Tibial nerve (tissue), 4 donors: ENCODE data around the gene SLC4A1AP. TPM values are rescaled to one million over a fixed set of nuclear protein-coding genes. Genes with fewer than 3 reads are reported as not detected.

ENCODE experiments used
- DNase-seq, 2 donors: peaks; one replicate each; pipeline ENCODE4 v3.0.0-alpha.2; 2019; ENCODE audit warnings: low spot score in 2 of 2
- H3K27ac ChIP-seq, 4 donors: fragments of 200-600 bp; sonication (generic) in 3 of 4; one replicate each; pipeline ENCODE4 v1.5.1; 2017 to 2019; ENCODE audit warnings: mild to moderate bottlenecking in 1 of 4
- H3K27me3 ChIP-seq, 2 donors: fragments of 200-600 bp; sonication (generic) in 1 of 2; one replicate each; pipeline versions ENCODE4 v1.5.1 to v1.6.0; 2017 to 2019
- H3K36me3 ChIP-seq, 3 donors: fragments of 200-600 bp; sonication (generic); one replicate each; pipeline ENCODE4 v1.5.1; 2018 to 2019
- H3K4me1 ChIP-seq, 4 donors: fragments of 200-600 bp; sonication (generic) in 3 of 4; one replicate each; pipeline ENCODE4 v1.5.1; 2017 to 2019
- H3K4me3 ChIP-seq, 4 donors: fragments of 200-600 bp; sonication (generic) in 3 of 4; one replicate each; pipeline ENCODE4 v1.5.1; 2017 to 2019; ENCODE audit warnings: mild to moderate bottlenecking in 1 of 4, moderate library complexity in 1 of 4
- H3K9me3 ChIP-seq, 4 donors: fragments of 200-600 bp; sonication (generic) in 3 of 4; one replicate each; pipeline ENCODE4 v1.5.1; 2017 to 2019
- CTCF ChIP-seq, 5 experiments: fragments of 200-600 bp in 3 of 5; fragments of 450-650 bp in 2 of 5; sonication (generic) in 3 of 5; IDR thresholded peaks; one replicate each; pipeline ENCODE4 v1.5.1; 2016 to 2019; ENCODE audit warnings: antibody characterized with exemption in 5 of 5, mild to moderate bottlenecking in 3 of 5, moderate library complexity in 2 of 5
- EP300 ChIP-seq, 2 donors: sonication (generic); formaldehyde crosslinking; IDR thresholded peaks; one replicate each; pipeline ENCODE4 v1.6.1; 2017; ENCODE audit warnings: antibody characterized with exemption in 2 of 2, mild to moderate bottlenecking in 1 of 2
- POLR2A ChIP-seq, 2 donors: fragments of 450-650 bp; IDR thresholded peaks; one replicate each; pipeline ENCODE4 v1.6.1; 2017; ENCODE audit warnings: antibody characterized with exemption in 2 of 2, mild to moderate bottlenecking in 2 of 2, moderate library complexity in 2 of 2
- WGBS, 2 donors: methylation state at CpG; one replicate each; pipeline ENCODE4 v1.1.5; 2018; 5-methylcytosine and 5-hydroxymethylcytosine counted together
- total RNA-seq, 4 donors: library from RNA; depleted of rRNA; stranded (reverse); fragments of >200 nt; gene quantifications; one replicate each; pipeline ENCODE4 v1.1.0, GENCODE V29; 2016

SLC4A1AP gene
- total RNA-seq, 4 donors from 2014 or later = 22.9 to 31.2 (median 28.6) TPM

DNA sequence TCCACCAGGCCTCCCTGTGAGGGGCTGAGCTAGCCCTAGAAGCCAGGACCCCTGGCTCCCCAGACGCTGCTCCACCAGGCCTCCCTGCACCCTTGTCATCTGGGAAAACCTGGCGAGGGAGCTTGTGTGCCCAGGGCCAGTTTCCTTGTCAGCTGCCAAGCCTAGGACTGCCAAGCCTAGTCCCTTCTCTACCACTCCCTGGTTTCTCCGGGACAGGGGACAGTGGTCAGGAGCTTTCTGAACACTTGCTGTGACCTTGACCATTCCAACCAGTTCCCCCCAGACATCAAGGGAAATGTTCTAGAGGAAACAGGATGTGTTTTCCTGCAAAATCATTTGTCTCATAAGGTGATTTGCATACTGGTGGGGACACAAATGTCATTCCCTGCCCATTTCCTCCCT lies 66.6 kb downstream of the SLC4A1AP start:
- WGBS, 2 donors = 85% methylated on average over 3 of the region's 3 CpGs; no CpG with 5 or more reads in 1 of the 2 donors
- H3K9me3 ChIP-seq = no peaks in the 10 kb centered on the region

DNA sequence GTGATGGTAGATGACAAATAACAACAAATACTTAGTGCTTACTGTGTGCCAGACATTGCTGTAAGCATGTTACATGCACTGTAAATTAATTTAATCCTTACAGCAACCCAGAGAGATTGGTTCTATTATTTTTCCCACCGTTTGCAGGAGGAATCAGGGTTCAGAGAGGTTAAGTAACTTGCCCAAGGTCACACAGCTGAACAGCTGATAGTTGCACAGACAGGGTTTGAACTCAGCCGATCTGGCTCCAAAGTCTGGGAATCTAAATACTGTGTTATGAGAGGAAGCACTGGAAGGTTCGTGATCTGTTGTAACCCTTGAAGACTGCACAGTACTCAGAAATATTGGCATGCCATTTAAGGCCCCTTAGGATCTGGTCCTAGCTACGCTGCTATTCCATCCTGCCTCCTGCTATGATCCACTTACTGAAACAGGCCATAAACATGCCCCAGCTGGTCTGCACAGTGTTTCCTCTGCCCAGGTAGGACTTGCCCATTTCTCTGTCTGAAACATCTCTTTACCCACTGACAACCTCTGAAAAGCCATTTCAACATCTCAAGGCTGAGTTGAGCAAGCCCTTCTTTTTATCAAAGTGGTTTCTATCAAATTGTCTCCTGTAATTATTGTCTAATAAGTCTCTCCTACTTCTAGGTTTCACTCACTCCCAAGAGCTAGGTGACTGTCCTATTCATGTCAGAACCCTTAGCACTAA lies 67.4 kb downstream of the SLC4A1AP start:
- Histone ChIP-seq H3K36me3 (no peaks in the 10 kb centered on the region), H3K27ac (peak overlapping the region in 1 of 4 donors; percentile 23), H3K4me1 (peaks cover 0 to 34% (median 12%) of the 10 kb centered on the region in 4 donors), H3K4me3 (no peak overlapping the region), H3K27me3 (no peaks in the 10 kb centered on the region), H3K9me3 (no peaks in the 10 kb centered on the region)
- no peak for TF ChIP-seq EP300 (IDR thresholded peaks at IDR 0.05)
- no peak for TF ChIP-seq CTCF (IDR thresholded peaks at IDR 0.05)
- no peak for TF ChIP-seq POLR2A (IDR thresholded peaks at IDR 0.05)
- DNase-seq = no peak
- 52 to 65% methylated on average over 4 of the region's 4 CpGs for WGBS, 2 donors

More for the DNA sequence above, 66.6 kb downstream of the SLC4A1AP start:
- H3K4me3 ChIP-seq = no peak overlapping the region
- H3K27ac ChIP-seq = peak overlapping the region in 1 of 4 donors; percentile 23
- no peak for DNase-seq
- H3K4me1 ChIP-seq = peaks cover 0 to 34% (median 7%) of the 10 kb centered on the region in 4 donors
- no peaks in the 10 kb centered on the region for H3K27me3 ChIP-seq
- TF ChIP-seq EP300 (IDR thresholded peaks at IDR 0.05) (no peak), POLR2A (IDR thresholded peaks at IDR 0.05) (no peak), CTCF (IDR thresholded peaks at IDR 0.05) (no peak)
- no peaks in the 10 kb centered on the region for H3K36me3 ChIP-seq

DNA sequence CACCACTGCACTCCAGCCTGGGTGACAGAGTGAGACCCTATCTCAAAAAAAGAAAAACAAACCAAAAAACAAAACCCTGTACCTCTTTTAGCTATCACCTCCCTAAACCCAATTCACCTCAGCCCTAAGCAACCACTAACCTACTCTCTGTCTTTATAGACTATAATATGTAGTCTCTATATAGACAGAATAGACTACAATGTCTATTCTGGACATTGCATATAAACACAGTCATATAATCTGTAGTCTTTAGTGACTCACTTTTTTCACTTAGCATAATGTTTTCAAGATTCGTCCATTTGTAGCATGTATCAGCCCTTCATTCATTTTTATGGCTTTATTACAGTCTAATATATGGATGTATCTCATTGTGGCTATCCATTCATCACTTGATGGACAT lies 70.6 kb downstream of the SLC4A1AP start:
- TF ChIP-seq EP300 (IDR thresholded peaks at IDR 0.05) (no peak), CTCF (IDR thresholded peaks at IDR 0.05) (no peak), POLR2A (IDR thresholded peaks at IDR 0.05) (no peak)
- no peak for DNase-seq
- peak overlapping the region in 1 of 4 donors; percentile 84 for H3K27ac ChIP-seq
- 69 to 75% methylated on average over 1 of the region's 1 CpG for WGBS, 2 donors
- peaks cover 0 to 3% (median 0%) of the 10 kb centered on the region in 4 donors for H3K9me3 ChIP-seq
- no peaks in the 10 kb centered on the region for H3K27me3 ChIP-seq
- no peak overlapping the region for H3K4me3 ChIP-seq
- peaks cover 0 to 34% (median 12%) of the 10 kb centered on the region in 4 donors for H3K4me1 ChIP-seq
- no peaks in the 10 kb centered on the region for H3K36me3 ChIP-seq

GRCh38 chr2:27735263-27735904 lies 71.7 kb downstream of the SLC4A1AP start:
- Histone ChIP-seq H3K9me3 (peaks cover 0 to 3% (median 0%) of the 10 kb centered on the region in 4 donors), H3K4me3 (peak overlapping the region; percentile 32 to 56 (median 54)), H3K4me1 (peaks cover 0 to 32% (median 12%) of the 10 kb centered on the region in 4 donors), H3K36me3 (no peaks in the 10 kb centered on the region), H3K27ac (peak overlapping the region; percentile 6 to 88 (median 84)), H3K27me3 (no peaks in the 10 kb centered on the region)
- peak; percentile 46 to 47 for DNase-seq
- WGBS, 2 donors = 5 to 9% methylated on average over 25 to 34 of the region's 51 CpGs
- no peak for TF ChIP-seq CTCF (IDR thresholded peaks at IDR 0.05)
- peak; percentile 71 to 92 for TF ChIP-seq EP300 (IDR thresholded peaks at IDR 0.05)
- peak in 1 of 2 donors; percentile 34 for TF ChIP-seq POLR2A (IDR thresholded peaks at IDR 0.05)
